DMS114 treated with DMSO at 0.1 percent for 48 hours (cell line): ENCODE measurements around the gene ARAP2.

Experiments used
- DNase-seq: peaks from one replicate; lab custom pipeline; 2025; ENCODE audit not compliant: unreplicated experiment; lab: John Stamatoyannopoulos, UW

Gene ARAP2

GRCh38 chr4:36218121-36218520 is 26.2 kb downstream of the ARAP2 start:
- no peak for DNase-seq

DNA sequence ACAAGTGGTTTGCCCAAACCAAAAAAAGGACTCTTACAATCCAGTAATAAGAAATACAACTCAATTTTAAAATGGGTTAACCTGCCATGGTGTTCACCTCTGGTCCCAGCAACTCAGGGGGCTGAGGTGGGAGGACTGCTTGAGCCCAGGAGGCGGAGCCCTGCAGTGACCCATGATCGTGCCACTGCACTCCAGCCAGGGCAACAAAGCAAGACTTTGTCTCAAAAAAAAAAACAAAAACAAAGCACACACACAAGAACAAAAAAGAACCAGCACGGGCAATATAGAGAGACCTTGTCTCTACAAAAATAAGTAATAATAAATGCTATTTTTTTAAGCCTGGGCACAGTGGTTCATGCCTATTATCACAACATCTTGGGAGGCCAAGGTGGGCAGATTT is 28.7 kb downstream of the ARAP2 start:
- no peak for DNase-seq

- no peak for DNase-seq
Measured at GRCh38 chr4:36214735-36215485, 29.4 kb downstream of the ARAP2 start.

DNA sequence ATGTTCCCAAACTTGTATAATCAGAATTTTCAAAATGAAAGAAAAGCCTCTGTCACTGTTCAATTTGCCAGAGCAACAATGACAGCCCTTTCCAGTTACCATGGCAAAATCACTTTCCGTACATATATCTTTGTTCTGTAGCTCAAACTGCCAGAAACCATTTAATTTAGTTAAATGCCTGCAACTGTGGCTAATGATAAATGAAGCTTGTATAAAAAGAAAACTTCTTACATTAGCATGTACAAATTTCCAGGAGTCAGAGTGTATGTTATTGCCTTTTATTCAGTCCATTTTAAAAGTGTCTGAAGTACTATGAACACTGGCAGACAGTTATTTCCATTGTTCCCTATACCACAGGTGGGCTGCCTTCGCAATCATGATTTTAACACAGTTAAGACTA is 30.3 kb downstream of the ARAP2 start:
- no peak for DNase-seq

GRCh38 chr4:36211084-36211483 is 33.2 kb downstream of the ARAP2 start:
- no peak for DNase-seq

- no peak for DNase-seq
Measured at GRCh38 chr4:36209941-36210649, 34.2 kb downstream of the ARAP2 start.

DNA sequence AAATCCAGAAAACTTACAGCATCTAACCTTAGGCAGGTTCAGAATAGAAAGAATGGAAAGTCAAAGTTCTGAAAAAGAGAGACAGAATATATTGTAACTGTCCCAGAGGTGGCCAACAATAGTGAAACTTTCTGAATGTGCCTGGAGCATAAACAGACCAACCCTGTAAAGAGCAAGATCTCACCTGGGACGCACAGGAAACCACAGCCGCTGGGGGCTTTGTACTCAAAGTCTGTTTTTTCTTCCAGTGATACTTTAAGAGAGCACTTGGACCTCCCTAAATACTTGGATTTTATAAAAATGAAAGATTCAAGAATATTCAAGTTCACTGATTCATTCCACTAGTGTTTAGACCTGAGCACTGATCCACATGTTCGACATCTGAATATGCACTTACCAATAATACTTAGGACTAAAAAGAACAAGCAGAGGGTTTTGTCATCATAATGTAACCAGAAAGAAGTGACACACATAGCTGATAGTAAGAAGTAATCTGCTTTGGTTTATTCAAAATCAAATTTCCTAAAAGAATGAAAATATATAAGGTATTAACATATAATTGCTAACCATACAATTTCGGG is 35.3 kb downstream of the ARAP2 start:
- no peak for DNase-seq

DNA sequence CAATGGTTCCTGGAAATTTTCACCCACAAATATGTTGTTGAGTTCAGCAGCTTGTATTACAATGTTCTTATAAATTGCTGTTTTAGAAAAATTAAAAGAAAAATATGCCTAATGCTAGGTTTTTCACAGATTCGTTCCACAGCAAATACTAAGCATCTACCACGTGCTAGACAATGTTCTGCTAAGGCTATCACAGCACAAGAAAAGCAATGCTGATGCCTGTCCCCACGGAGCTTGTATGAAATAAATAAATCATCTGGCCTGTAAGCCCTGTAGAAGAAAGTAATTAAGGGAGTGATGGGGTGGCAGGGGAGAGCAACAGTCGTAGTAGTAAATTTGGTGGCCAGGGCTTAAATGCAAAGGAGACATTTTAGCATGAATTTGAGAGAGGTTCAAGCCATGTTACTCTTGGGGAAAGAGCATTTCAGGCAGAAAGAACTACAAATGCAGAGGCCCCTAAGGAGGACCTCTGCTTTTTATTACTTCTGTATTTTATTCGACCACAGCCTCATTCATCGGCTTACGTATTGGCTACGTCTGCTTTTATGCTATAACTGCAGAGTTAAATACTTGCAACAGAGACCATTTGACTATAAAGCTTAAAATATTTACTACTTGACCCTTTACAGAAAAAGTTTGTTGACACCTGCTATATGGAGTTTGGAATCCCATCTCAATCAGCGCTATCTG is 36.3 kb downstream of the ARAP2 start:
- DNase-seq = no peak

DNA sequence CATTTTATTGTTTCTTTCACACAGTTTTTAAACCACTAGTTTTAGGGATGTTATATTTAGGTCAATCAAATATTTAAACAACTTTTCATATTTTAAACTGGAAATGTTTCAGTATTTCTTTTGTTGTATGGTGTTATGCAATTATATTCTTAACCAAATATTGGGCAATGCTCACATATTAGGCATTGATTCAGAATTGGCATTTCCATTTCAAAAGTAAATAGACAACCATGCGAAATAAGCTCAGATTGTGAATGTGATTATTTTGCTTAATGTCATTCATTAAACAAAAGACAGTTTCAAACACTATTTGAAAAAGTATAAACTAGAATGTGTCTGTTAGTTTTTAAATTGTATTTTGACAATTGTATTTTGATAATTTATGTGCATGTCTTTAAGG is 36.9 kb downstream of the ARAP2 start:
- no peak for DNase-seq

- no peak for DNase-seq
Measured at GRCh38 chr4:36206603-36207311, 37.6 kb downstream of the ARAP2 start.

GRCh38 chr4:36206012-36206411 is 38.3 kb downstream of the ARAP2 start:
- no peak for DNase-seq

DNA sequence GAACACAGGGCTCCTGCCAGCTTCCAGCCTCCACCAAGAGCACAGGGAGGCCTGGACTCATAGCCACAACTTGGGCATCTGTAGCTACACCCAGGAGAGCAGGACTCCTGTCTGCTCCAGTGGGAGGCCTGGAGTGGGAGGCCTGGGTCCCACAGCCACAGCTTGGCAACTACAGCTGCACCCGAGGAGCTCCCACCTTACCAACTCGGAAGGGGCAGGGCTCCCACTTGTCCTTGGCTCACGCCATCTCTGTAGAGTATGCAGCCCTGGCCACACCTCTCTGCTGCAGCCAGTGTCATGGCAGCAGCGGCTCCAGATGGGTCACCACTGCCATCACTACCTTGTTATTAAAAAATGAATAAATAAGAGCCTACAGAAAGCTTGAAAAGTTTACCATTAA is 45.5 kb downstream of the ARAP2 start:
- no peak for DNase-seq

GRCh38 chr4:36198068-36198808 is 46.1 kb downstream of the ARAP2 start:
- no peak for DNase-seq

DNA sequence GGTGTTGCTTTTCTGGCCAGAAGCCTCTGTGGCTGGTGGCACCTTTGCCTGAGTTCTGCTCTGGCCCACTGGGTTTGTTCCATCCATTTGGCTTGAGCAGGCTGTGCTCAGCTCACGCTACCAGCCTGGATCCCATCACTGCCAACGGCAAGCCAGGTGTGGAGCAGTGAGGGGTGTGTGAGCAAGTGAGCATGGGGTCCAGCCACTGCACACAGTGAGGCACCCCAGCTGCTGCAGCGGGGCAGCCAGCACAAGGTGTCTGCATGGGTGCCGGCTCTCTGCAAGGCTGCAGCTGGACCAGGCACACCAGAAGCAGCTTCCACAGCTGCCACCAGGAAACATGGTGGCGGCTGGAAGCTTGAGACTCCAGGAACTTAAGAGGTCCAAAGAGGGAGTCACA is 46.8 kb downstream of the ARAP2 start:
- no peak for DNase-seq

GRCh38 chr4:36196145-36196913 is 48.0 kb downstream of the ARAP2 start:
- DNase-seq = no peak

DNA sequence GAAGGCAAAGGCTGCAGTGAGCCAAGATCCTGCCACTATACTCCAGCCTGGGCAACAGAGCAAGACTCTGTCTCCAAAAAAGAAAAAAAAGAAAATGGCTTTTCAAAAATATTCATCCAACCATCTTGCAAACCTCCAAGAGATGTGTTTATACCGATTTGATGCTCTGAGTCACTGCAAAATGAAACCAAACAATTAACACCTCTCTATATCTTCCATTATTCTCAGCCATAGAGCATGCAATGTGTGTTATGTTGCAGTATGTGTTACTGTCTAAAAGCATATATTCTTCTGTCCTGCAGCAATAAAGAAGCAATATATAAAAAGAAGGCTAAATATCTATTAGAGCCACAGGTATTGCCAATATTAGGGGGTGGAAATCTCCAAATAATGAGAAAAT is 51.4 kb downstream of the ARAP2 start:
- DNase-seq = no peak

DNA sequence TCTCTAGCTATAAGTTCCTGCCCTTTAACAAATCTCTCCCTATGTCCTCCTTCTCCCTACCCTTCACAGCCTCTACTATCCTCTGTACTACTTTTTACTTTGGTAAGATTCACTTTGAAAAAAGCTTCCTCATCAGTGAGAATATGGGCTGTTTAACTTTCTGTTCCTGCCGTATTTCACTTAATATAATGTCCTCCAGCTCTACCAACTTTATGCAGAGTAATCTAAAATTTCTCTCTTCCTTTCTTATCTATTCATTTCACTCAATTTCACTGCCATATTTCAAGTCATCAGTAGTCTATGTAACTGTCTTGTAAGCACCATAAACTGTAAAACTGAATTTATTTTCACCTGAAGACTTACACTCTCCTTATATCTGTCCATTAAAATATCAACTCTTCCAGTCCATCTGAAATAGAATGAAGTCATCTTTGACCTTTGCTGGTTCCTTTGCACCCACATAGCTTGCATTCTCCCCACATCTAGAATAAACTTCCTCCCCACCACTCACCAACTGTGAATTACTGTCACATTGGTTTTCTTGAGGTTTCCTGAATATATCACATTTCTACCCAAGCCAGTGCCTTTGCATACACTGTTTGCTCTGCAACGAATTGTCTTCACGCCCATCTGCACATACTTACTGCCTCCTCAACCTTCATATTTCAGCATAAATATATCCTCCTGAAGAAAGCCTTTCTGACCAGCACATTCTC is 54.6 kb downstream of the ARAP2 start:
- no peak for DNase-seq

GRCh38 chr4:36187723-36188333 is 56.5 kb downstream of the ARAP2 start:
- no peak for DNase-seq
